HG03575 (cell line): Measurements from ENCODE around the gene SLC25A52.
"Not testable (repeated sequence)": the region's sequence is repeated elsewhere in the genome, so short reads cannot be mapped to it uniquely, and the experiment has no call there.

Experiments
- ATAC-seq: cut with Tn5 transposase; IDR thresholded peaks from one replicate; pipeline ENCODE4 v1.9.1; 2021; ENCODE audit not compliant: unreplicated experiment, insufficient number of reproducible peaks, low FRiP score; ENCODE audit errors: extremely low read depth

Gene SLC25A52

DNA sequence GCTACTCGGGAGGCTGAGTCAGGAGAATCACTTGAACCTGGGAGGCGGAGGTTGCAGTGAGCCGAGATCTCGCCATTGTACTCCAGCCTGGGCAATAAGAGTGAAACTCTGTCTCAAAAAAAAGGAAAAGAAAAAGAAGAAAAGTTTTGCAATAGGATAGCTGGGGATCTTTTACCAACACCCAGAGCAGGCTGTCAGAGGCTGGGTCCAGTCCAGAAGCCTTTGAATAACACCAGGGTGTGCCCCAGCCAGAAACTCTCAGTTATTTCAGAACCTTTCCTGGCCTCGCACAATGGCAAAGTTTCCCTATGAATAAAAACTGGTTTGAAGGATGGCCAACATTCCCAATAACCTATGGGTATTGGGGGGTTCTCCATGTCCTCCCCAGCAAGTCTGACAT, 17.1 kb downstream of the SLC25A52 start:
- ATAC-seq = not testable (repeated sequence)

DNA sequence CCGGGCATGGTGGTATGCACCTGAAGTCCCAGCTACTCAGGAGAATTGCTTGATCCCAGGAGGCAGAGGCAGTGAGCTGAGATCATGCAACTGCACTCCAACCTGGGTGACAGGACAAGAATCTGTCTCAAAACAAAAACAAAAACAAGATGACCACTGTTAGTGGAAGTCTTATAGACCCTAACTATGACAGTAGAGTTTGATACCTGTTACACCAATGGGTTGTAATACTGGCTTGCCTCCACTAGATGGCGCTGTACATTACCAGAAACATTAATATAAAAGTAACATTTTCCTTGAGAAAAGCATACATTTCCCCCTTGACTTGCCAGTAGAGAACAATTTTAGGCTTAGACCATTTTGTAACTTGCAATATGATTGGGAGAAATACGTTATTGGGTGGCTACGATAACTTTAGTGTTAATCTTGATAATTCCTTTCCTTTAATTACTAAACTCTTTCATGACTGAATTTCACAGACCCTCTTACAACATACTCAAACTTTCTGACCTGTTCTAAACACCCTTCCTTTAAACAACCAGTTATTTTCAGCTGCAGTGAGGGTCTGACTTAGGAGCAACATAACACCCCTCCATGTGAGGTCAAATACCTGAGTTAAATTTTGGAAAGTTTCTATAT, 19.5 kb downstream of the SLC25A52 start:
- ATAC-seq = no peak

DNA sequence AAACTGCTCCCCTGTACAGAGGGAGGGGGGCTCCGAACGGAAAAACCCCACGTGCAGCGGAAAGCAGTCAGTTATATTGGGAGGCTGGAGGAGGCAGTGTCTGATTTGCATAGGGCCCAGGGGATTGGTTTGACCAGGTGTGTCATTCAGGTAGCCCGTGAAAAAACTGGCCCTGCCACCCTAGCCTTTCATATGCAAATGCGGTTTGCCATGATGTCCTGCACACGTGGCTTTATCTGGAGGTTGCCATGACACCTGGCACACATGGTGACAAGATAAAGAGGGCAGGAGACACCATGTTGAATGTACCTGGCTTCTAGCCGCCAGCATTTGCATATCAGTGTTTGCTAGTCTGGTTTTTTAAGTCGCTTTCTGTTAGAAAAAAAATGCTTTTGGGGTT, 20.5 kb downstream of the SLC25A52 start:
- ATAC-seq = no peak

DNA sequence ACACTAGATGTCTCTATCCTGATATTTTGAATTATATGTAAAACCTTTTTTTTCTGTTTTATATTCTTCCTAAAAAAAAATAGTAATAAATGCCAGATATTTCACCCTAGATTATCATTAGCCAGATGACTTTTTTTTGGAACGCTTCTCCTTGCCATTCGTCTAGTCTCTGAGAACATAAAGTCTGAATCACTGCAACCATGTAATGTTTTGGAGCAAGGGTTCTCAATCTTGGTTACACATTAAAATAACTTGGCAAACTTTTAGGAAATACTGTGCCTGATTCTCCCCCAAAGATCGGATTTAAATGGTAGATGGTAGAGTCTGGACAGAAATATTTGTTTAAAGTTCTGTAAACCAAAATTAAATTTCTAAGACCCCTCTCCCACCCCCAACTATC, 21.0 kb downstream of the SLC25A52 start:
- ATAC-seq = no peak

DNA sequence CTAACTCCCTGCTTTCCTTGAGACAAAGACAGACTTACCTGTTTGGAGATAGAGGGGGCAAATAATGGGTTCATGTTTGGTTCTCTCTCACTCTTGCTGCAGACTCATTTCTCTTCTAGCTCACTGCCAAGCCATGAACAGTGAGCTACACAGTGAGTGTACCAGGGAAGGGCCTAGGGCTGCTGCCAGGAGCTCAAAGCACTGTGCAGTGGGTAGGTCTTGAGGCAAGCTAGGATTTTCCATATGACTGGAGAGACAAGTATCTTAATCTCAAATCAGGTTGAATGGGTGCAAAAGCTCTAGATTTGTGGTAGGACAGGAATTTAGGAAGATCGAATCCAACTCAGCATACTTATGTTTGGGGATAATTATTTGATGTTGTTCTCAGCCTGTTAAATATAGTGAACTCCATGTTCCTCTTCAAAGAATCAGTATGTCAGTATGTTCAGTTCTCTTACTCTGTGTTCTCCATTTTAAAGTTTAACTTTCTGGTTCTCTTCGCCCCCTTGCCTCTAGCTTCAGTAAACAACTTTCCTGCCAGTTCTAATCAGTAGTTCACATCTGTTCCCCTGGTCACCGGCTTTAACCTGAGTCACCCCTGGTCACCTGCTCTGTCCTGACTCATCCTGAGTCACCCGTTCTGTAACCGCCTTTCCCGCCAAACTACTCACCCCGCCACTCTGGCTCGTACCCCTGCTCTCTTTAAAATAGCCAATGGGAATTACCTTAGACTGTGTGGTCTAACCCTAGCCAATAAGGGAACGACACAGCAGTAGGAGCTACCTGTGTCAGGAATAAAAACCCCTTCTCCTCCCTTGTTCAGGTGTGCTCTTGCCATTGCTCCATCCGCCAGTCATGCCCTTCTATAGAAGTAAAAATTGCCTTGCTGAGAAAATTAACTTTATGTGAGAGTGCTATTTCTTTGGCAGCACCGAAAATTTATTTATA, 21.9 kb downstream of the SLC25A52 start:
- no peak for ATAC-seq

DNA sequence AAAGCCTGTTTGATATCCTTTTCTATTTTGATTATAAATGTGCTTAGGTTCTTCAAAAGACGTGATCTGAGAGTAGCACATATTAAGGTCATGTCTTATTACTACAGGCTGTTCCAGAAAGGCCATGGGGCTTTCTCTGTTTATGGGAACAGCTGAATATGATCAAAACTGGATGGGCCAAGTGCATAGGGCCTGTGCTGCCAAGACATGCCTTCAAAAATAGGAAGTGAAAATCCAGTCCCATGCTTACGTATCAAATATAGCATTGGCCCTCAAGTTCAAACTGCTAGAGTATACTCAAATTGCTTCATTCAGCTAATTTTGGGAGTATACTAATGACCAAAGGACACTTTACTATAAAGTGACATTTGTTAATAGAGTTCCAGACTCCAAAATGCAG, 24.1 kb downstream of the SLC25A52 start:
- peak; percentile 64 for ATAC-seq

DNA sequence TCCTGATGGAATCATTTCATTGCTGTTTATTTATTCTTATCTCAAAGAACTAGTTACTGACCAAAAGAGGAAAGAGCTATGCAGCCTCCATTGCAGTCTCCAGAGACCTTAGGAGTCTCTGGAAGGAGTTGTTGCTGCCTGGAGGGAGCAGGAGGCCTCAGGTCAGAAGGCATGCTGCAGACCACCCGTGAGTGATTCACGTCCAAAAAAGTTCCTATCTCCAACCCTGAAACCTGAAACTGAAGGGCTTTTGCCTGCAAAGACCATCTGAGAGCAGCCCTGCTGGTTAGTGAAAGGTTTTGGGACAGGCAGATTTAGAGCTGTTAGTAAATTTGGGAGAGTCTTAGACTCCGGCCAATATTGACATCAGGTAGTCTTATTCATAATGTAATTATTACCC, 29.1 kb downstream of the SLC25A52 start:
- ATAC-seq = no peak

DNA sequence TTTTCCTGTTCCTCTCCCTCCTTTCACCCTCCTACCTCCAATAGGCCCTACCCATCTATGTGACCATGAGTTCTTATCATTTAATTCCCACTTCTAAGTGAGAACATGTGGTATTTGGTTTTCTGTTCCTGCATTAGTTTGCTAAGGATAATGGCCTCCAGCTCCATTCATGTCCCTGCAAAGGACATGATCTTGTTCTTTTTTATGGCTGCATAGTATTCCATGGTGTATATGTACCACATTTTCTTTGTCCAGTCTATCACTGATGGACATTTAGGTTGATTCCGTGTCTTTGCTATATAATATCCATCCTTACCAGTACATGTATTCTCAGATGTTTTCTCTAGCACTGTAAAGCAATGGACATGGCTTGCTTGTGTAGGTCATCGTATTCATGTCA, 31.5 kb downstream of the SLC25A52 start:
- ATAC-seq = not testable (repeated sequence)

DNA sequence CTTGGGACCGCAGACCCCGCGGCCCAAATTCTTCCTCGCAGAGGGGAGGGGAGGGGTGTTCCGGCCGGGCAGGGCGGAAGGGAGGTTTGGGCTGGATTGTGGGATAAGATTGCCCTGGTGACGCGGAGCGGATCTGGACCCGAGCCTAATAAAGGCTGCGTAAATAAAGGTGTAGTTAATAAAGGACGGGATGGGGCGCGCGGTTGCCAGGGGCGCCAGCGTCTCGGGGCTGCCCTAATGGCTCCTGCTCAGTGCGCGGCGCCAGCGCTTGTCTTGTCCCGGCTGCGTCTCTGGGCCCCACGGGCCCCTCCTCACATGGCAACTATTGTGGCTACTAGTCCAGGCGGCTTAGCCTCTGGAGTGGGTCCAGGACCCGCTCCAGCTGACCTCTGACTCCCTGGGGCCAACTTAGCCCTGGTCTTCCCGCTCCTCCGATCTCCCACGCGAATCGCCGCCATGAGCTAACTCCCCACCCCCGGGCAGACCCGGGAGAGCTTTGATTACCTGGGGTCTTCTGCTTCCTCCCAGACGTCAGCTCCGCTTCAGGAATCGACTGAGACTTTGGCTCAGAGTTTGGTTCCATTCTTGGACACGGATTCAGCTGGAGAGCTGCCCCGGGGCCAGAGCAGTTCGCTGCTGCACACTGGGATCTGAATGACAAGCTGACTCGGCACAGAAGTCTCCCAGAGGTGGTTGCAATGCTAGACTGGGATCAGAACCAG, 36.5 kb downstream of the SLC25A52 start:
- ATAC-seq = no peak

DNA sequence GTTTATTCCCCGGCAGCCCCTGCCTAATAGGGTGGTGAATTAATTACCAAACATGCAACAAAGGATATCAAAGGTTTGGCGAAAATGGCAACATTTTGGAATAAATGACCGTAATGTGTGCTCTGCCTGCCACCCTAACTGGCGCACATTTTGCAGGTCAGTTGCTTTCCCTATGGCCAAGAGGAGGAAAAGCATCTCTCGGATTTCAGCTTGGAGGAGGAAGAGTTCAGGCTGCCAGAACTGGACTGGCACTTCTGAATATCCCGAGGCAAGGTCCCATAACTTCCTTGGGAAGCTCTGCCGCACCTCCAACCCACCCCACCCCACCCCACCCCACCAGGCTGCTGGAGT, 37.1 kb downstream of the SLC25A52 start:
- no peak for ATAC-seq

DNA sequence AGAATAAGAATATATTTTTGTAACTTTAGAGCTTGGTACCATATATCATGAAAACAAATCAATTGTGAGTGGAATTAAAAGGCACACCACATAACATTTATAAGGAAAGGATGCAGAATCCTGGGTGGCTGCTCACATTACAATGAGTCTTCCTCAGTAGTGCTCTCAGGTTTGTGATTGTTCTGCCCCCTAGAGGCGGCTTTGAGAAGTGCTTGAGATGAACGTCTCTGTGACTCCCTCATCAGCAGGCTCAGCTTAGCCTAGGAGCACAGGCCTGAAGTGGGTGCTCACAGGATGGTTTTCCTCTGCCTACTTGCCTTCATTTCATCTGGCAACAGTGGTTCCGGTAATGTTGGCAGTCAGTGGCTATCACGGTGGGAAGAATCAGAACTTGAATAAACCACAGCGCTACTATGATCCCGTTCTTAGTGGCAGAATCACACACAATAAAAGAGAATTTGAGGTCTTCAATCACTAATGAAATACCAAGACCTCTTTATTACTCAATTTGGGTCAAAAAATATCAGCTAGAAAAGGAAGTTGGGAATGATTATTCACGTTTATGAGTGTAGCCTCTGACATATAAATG, 38.2 kb downstream of the SLC25A52 start:
- peak; percentile 79 for ATAC-seq

DNA sequence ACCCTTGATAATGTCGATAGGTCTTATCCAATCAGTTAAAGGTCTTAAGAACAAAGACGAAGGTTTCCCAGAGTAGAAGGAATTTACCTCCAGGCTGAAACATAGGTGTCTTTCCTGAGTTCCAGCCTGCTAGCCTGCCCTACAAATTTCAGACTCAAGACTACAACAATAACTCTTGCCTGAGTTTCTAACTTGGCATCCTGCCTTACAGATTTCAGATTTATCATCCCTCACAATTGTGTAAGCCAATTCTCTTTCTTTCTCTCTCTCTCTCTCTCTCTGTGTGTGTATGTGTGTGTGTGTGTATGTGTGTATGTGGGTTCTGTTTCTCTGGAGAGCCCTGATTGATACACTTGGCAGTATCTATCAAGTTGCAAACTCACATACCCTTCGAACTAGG, 39.1 kb downstream of the SLC25A52 start:
- no peak for ATAC-seq

DNA sequence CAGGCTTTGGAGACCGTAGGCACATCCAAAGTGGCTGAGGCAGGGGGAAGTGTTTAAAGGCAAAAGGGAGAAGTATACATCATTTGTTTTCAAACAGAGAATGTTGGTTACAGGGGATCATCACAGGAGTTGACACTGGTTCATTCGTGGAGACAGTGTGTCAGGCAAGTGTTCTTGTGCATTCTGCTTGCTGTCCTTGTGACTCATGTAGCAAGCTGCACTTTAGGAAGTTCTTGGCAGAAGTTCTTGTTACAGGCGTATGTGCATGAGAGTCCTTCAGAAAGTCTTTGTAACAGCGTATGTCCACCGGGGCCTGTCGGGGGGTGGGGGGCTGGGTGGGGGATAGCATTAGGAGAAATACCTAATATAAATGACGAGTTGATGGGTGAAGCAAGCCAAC, 39.8 kb downstream of the SLC25A52 start:
- ATAC-seq = no peak

DNA sequence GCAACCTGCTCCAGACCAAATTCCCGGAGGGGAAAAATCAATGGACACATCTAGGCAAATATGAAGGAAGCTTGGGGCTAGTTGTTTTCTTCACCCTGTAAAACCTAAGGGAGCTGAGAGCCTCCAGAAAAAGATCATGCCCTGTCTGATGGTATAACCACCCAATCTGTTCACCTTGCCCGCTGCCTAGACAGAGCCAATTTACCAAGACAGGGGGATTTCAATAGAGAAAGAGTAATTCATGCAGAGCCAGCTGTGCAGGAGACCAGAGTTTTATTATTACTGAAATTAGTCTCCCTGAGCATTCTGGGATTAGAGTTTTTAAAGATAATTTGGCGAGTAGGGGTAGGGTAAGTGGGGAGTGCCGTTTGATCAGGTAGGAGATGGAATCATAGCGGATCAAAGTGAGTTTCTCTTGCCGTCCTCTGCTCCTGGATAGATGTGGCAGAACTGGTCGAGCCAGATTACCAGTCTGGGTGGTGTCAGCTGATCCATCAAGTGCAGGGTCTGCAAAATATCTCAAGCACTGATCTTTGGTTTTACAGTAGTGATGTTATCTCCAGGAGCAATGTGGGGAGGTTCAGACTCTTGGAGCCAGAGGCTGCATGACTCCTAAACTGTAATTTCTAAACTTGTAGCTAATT, 41.2 kb downstream of the SLC25A52 start:
- ATAC-seq = no peak

DNA sequence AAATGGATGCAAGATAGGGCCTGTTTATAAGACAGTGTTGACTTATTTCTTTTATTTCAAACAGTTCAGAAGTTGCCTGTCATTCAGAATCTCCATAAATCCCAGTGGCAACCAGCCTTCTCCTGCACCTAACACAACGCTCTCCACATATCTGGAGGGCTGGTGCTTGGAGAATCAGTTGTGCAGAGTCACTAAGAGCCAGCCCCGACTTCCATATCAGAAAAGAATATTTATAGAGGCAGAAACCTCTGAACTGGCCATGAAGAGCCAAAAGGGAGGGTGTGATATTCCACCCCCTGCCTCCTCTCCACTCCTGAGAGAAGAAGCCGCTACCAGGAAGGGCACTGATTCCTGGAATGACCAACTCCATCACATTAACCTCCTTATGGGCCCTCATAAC, 42.3 kb downstream of the SLC25A52 start:
- ATAC-seq = no peak

DNA sequence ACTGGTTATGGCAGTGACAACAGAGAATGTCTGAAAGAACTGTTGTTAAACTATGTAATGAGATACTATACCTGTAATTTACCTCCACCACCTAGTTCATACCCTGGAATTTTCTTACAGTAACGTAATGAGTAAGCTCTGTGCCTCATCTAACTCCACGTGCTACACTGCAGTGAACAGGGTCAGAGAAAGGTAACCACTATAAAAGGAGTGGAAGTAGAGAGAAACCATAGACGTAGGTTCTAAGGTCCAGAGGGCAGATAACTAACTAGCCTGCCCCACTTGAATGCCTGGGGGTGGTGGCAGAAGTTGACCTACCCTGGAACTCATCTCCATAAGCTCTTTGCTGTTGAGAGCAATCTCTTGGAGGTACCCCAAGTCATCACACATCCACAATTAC, 44.3 kb downstream of the SLC25A52 start:
- ATAC-seq = no peak

DNA sequence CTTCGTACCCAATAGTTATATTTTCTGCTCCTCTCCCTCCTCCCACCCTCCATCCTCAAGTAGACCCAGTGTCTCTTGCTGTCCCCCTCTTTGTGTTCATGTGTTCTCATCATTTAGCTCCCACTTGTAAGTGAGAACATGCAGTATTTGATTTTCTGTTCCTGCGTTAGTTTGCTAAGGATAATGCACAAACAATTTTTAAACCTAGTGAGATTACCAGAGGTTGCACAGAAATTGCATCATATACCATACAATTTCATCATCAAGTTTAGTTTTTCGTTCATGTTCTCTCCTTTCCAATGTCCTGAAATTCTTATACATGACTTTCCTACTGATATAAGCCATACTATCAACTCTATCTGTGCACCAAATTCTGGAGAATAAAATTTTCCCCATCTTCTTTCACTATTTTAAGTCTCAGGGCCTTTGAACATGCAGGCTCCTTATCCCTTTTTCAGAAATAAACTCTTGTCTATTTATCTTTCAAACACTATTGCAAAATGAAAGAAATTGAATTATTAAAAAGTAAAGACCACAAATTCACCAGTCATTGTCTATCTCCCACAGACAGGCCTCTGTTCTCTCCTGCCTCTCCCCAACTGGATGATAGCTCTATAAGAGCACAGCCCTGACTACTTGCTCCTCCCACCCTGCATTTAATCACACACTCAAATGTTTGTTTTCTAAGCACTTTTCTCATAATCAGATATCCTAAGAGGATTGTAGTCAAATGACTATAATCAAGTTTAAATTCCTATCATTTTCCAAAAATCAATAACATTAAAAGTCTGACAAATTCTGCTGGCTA, 49.1 kb downstream of the SLC25A52 start:
- ATAC-seq = no peak

DNA sequence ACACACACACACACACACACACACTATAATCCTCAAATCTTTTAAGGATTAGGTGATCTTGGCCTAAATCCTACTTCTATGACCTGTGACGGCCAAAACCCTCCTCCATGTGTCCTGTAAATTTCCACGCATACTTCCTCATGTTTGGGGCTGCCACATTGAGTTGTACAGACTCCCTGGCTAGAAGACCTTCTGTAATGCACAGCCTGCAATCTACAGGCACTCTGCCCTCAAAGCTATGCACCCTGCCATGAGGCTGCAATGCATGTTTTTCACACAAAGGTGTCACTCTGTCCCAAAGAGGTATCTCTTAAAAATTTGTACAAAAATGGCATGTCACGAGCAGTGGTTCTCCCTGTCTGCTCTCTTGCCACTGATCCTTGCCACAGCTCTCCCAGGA, 49.9 kb downstream of the SLC25A52 start:
- ATAC-seq = no peak
